ENCODE measurements around the gene CCDC63.

The CCDC63 gene

DNA sequence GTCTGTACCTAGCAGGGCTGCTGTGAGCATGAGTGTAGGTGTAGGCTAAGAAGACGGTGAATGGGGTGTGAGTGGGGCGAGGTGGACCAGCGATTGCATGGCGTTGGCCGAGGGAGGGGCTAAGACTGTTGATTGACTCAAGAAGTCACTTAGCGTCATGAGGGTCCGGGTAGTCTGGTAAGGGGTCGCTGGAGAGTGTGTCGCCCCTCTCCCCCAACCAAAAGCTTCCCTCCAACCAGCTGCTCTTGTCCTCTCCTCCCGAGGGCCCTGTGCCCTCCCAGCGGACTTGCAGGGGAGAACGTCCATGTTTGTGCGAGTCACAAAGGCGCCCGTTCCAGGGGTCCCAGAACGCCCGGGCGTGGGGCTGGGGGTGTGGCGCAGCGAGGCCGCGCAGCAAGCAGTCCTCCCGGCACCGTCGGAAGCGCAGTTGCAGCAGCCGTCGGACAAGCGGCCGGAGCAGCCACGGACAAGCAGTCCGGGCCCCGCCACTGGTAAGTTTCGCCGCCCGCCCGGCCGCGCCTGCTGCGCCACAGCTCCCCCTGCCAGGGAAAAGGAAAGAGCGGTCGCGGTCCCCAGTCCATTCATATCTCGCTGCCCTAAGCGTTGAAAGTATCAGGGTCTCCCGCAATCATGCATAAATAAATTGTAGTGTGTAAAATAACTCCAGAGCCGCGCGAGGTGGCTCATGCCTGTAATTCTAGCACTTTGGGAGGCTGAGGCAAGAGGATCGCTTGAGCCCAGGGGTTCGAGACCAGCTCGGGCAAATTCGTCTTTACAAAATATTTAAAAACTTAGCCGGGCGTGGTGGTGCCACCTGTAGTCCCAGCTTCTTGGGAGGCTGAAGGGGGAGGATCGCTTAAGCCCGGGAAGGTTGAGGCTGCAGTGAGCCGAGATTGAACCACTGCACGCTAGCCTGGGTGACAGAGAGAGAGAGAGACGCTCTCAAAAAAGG is at the start of gene CCDC63:
TSS of gene CCDC63 (plus strand) at position 373 of the 952 bp plus-strand sequence. CDS start 5,968 bp downstream, outside the sequence.
- DNase-seq: no peak

DNA sequence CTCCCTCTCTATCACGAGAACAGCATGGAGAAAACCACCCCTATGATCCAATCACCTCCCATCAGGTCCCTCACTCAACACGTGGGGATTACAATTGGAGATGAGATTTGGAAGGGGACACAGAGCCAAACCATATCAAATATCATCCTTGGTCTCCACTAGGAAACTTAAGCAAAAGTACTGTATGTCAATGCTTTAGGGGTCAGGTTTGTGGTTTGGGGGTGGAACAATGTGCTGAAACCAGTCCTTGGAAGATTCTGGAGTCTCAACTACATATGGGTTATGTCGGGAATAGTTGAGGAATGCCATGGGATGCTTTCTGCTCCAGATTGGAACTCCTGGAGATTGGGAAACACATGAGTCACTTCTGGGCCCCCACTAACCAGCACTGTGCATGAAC is 48.3 kb upstream of the CCDC63 start:
- no peak for DNase-seq

DNA sequence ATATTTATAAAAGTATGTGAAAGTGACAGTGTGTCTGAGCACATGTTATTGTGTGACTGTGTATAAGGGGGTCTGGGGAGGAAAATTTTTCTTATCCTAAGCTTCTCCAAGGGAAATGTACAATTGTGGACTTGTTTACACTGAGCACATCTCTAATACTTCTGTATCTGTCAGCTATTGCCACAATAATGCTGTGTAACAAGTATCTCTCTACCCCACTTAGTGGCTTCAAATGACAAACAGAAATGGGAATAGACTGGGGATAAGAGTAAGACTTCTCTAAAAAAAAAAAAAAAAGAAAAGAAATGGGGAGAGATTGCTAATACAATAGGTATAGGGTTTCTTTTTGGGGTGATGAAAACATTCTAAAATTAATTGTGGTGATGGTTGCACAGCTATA is 44.3 kb upstream of the CCDC63 start:
- no peak for DNase-seq

DNA sequence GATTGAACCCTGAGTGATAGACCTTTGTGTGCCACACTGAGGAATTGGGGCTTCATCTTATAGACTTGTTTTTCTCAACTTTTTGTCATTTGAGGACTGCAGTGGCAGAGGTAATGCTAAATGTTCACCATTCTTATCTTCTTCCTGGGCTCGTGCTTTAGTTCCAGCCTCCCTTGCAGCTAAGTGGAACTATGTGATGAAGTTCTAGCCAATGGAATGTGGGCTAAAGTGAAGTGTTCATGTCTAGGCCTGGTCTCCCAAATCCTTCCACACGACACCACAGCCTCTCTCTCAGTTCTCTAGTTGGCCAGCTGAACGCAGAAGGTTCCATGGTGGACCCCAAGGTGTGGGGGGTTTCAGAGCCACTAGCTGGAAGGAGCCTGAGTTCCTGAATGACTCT is 42.4 kb upstream of the CCDC63 start:
- no peak for DNase-seq

DNA sequence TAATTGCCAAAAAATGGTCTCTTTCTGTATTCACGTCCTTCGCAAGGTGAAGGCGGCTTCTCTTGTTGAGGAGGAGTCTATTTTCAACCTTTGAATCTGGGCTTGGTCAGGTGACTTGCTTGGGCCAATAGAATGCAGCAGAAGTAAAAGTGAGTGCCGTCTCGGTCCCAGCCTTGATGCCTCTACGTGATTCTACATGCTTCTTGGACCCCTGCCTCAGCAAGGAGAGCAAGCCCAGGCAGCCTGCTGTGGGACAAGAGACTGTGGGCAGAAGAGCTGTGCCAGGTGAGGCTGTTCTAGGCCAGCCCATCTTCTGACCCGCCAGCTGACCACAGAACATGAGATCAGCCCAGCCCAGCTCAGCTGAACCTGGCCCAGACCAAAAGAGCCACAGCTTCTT is 39.1 kb upstream of the CCDC63 start:
- DNase-seq: no peak

DNA sequence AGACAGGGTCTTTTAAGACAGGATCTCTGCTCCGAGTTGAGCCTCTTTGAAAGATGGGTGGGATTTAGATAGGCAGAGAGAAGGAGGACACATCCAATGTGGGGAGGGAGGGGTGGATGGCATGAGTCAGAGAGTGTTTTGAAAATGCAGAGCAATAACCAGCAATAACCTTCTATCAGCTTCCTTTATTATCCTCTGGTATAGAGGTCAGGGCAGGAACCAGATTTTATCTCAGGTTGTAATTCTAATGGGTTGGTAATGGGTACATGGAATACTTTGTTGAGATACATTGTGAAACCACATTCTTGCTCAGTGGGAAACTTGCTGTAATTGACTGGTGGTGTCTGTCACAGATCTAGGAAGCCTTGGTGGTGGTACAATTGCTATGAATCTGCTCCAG is 37.6 kb upstream of the CCDC63 start:
- no peak for DNase-seq

DNA sequence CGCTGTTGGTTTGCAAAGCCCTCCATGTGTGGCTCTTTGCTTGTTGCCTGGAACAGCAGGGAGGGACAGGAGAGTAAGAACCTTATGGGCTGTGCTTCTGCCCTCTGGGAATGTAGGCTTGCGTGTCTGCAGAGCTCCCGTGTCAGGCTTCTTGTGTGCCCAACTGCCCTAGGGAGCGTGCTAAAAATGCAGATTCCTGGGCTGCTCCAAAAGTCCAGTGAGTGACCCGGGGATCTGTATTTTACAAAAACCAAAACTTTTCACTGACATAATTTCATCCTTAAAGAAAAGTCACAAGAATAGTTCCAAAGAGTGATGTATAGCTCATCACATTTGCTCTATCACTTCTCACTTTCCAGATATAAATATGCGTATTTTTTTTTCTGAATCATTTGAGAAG is 34.8 kb upstream of the CCDC63 start:
- no peak for DNase-seq

DNA sequence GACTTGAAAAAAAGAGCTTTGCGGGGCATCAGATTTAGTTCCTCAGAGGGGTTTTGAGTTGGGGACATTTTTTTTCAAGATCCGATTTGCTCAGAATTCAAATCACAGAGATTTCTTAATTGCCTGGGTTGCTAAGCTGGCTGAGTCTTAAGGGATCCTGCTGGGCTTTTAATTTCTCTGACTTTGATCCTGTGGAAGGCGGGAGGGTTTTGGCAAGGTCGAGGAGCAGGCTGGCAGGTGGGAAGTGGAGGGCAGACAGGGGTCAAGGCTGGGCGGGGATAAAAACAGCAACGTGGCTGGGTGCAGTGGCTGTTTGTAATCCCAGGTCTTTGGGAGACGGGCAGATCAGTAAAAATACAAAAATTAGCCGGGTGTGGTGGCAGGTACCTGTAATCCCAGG is 33.5 kb upstream of the CCDC63 start:
- no peak for DNase-seq

DNA sequence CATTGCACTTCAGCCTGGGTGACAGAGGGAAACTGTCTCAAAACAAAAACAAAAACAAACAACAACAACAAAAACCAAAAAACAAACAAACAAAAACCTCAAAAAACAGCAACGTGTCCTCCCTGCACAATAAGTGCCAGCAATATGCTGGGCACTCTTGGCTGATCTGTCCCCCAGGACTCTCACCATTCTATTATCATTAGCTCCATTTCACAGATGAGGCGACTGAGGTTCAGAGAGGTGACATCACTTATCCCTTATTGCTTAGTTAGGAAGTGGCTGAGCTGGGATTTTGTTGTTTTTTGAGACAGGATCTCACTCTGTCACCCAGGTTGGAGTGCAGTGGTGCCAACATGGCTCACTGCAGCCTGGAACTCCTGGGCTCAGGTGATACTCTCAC is 33.0 kb upstream of the CCDC63 start:
- DNase-seq: no peak

DNA sequence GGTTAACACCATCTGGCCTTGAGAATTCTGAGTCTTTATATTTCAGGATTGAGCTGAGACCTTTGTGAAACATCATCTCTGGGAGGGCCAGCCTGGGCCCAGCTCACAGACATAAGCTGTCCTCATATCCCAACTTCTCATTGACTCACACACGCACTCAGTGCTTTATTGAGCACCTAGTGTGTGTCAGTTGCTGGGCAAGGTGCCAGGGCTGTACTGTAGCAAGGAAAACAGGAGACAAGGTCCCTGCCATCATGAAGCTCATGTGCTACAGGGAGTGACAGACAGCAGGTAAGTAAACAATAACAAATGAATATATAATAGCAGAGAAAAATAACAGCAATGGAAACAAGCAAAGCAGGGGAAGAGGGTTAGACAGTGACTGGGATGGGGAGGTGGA is 30.5 kb upstream of the CCDC63 start:
- no peak for DNase-seq

DNA sequence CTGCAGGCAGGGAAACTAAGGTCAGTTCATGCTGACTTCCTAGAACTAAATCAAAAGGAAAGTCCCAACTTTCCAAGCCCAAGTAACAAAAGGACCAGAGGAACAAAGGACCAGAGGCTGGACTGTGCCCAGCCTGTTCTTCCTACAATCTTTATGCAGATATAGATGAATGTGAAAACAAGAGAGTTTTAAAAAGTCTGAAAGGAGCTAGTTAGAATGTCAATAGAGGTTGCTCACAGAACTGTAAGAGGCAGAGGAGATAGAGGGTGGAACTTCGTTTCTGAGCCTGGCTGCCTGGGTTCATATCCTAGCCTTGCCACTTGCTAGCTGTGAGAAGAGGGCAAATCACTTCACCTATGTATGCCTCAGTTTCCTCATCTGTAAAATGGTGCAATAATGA is 30.0 kb upstream of the CCDC63 start:
- no peak for DNase-seq

DNA sequence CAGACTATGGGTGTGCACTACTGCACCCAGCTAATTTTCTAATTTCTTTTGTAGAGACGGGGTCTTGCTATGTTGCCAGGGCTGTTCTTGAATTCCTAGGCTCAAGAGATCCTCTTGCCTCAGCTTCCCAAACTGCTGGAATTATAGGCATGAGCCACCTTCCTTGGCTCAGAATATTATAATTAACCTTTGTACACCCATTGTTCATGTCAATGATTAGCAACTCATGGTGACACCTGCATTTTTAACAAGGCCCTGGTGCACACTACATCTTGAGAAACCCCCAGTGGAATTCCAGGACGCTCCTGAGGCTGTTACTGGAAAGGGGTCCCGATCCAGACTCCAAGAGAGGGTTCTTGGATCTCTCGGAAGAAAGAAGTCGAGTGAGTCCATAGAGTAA is 28.3 kb upstream of the CCDC63 start:
- no peak for DNase-seq

DNA sequence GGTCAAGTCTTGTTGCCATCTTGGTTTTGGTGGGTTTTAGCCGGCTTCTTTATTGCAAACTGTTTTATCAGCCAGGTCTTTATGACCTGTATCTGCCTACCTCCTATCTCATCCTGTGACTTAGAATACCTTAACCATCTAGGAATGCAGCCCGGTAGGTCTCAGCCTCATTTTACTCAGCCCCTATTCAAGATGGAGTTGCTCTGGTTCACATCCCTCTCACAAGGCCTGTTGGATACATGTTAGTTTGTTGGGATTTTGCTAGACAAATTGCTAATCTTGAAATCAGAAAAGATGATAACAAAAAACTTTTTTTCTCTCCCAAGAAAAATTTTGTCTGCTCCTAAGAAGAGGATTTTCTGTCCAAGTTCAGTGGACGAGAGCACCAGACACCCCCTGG is 27.6 kb upstream of the CCDC63 start:
- DNase-seq: no peak

DNA sequence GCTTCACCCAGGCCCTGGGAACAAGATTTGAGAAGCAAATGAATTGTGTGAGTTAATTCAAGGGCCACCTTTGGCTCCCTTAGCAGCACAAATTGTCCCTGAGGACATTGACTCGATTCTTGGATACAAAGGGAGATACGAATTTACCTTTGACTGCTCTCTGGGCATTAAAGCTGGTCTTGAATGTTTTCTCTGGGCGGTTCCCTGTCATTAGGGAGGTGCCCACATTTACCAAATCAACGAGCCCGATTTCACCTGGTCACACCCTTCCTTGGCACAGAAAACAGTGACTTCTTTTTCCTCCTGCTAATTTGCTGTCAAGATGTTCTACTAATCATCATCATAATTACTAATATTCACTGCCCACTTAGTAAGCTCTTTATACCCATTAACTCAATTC is 27.1 kb upstream of the CCDC63 start:
- DNase-seq: no peak

DNA sequence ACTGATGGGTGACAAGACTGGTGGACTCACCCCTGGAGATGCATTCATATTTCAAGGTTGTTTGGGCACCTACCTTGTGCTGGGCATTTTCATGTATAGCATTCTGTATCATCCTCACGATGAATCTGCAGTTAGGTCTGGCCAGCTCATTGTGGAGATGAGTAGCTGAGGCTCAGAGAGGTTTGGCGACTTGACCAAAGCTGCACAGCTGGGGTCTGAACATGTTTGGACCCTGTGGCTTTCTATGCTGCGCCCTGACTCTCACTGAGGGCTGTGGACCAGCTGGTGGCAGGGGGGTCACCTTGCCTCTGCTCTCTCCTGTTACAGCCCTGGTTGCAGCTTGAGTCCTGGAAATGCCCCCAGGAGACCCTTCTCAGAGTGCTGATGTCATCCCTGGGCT is 24.9 kb upstream of the CCDC63 start:
- DNase-seq: peak; percentile 70

DNA sequence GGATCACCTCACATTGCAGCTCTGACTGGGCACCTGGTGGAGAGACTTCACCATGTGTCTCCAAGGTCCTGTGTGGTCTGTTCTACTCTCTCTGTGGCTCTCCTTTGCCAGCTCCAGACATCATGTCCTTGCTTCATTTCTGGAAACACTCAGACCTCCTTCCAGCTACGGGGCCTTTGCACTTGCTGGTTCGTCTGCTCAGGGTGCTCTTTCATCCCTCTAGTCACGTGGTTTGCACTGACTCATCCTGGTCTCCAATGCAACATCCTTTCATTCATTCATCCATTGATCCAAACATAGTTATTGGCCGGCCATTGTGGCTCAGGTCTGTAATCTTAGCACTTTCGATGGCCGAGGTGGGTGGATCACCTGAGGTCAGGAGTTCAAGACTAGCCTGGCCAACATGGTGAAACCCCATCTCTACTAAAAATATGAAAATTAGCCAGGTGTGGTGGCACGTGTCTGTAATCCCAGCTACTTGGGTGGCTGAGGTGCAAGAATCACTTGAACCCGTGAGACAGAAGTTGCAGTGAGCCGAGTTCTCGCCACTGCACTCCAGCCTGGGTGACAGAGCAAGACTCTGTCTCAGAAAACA is 23.9 kb upstream of the CCDC63 start:
- no peak for DNase-seq

DNA sequence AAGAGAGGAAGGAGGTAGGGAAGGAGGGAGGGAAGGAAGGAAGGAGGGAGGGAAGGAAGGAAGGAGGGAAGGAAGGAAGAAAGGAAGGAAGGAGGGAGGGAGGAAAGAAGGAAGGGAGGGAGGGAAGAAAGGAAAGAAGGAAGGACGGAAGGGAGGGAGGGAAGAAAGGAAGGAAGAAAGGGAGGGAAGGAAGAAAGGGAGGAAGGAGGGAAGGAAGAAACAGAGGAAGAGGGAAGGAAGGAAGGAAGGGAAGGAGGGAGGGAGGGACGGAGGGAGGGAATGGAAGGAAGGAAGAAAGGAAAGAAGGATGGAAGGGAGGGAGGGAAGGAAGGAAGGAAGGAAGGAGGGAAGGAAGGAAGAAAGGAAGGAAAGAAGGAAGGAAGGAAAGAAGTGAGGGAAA is 22.4 kb upstream of the CCDC63 start:
- no peak for DNase-seq

DNA sequence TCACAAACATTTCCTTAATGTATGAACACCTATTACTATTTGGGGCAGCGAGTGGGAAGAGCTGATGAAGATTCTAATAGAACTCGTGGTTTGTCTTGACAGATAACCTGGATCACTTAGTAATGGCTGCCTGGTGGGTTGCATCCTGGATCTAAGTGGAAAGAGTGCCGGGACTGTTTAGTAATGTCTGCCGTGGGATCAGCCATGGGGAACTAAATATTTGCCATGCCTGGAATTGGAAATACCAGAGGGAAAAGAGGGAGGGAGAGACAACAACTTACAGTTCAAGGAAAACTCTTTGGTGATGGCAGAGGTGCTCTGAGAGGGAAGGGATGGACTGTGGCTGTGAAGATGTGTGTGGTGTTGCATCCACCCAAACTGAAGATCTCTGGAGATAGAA is 21.3 kb upstream of the CCDC63 start:
- DNase-seq: no peak

DNA sequence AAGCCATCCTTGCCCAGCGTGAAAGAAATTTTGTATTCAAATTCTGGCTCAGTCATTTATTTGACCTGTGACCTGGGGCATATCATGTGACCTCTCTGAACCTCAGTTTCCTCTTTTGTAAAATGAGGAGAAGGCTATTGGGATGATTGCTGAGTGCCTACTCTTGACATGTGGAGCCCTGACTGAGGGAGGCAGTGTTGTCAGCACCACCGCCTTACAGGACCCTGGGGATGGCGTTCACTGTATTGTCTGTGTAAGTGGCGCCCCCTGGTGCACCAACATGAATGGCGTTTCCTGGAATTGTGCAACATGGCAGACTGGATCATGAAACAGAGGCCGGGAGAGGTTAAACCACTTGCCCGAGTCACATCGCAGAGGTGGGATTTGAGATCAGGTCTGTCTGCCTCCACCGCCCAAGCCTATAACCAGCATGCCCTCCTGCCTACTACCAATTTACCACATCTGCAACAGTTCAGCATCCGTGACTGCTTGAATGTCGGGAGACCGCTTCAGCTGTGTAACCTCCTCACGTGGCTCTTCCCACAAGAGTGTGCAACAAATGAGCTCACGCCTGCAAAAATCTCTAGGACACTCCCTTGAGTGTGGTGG is 20.1 kb upstream of the CCDC63 start:
- peak; percentile 54 for DNase-seq

DNA sequence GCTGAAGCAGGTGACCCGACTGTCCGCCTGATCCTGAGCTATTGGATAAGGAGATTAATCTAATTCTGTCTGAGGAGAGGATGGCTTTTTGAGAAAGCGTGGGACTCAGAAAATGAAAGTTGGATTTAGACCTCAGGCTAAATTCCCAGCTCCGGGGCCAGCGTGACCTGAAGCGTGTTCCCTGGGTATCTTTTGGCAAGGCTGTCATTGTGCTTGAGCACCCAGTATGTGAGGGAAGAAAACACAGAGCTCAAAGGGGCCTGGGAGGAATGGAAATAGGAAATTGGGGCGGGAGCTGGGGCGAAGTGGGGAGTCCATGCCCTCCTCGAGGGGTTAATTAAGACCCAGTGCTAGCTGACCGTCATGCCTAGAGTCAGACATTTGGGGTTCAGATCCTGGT is 17.5 kb upstream of the CCDC63 start:
- DNase-seq: no peak

DNA sequence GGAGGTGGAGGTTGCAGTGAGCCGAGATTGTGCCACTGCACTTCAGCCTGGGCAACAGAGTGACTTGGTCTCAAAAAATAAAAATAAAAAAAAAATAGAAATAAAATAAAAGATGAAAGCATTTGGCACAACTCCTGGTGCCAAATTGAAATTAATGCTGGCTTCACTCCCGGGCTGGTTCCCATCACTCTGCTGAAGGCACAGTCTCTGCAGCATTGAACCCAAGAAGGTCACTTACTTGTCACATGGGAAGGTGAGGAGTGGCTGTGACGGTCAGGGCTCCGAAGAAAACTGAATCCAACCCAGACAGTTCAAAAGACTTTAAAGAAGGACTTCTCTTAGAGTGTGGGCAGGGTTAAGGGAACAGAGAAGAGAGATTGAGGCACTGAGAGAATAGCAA is 10.5 kb upstream of the CCDC63 start:
- no peak for DNase-seq

DNA sequence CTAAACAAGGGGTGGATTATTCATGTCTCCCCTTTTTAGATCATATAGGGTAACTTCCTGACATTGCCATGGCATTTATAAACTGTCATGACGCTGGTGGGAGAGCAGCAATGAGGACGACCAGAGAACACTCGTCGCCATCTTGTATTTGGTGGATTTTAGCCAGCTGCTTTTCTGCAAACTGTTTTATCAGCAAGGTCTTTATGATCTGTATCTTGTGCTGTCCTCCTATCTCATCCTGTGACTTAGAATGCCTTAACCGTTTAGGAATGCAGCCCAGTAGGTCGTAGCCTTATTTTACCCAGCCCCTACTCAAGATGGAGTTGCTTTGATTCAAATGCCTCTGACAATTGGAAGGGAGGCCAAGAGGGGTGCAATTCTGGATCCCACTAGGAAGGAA is 5.8 kb upstream of the CCDC63 start:
- DNase-seq: no peak

DNA sequence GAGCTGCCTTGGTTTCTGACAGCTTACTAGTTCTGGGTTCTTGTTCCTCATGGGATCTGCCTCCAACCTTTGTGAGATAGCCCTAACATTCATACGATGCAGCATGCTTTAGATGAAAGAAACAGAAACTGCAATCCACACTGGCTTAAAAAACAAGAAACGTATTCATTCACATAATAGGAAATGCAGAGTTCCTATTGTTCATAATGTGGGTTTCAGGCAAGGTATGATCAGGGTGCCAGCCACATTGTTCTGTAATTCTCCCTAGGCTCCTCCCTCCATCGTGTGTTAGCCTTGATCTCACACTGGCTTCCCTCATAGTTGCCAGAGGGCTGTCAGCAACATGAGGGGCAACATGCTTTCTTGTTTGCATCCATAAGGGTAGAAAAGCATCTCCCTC is 2.7 kb upstream of the CCDC63 start:
- no peak for DNase-seq

All from NCI-H2171 (cell line).